MM.1S (cell line): ENCODE measurements around the gene ITSN1.

Source experiments
- DNase-seq: peaks from one replicate; pipeline ENCODE4 v3.0.0-alpha.2; 2015
- H2AFZ ChIP-seq: fragments of 300-600 bp; sonication (generic); 2 replicates; pipeline ENCODE4 v1.6.0; 2016; ENCODE audit warnings: antibody characterized with exemption, low read length
- H3F3A ChIP-seq: fragments of 300-600 bp; sonication (generic); 2 replicates; pipeline ENCODE4 v1.6.1; 2016; ENCODE audit warnings: mild to moderate bottlenecking, antibody characterized with exemption, low read length, moderate library complexity, mixed read lengths; ENCODE audit not compliant: insufficient read depth
- H3K27ac ChIP-seq: fragments of 300-600 bp; sonication (generic); 2 replicates; pipeline ENCODE4 v1.5.1; 2016; ENCODE audit warnings: mild to moderate bottlenecking, low read length
- H3K27me3 ChIP-seq: fragments of 300-600 bp; sonication (generic); replicated peaks from 2 replicates; pipeline ENCODE4 v1.6.0; 2016; ENCODE audit warnings: low read length; ENCODE audit not compliant: insufficient read depth
- H3K36me3 ChIP-seq: fragments of 300-600 bp; sonication (generic); replicated peaks from 2 replicates; pipeline ENCODE4 v1.6.1; 2016; ENCODE audit warnings: mild to moderate bottlenecking, low read length, mixed read lengths; ENCODE audit not compliant: insufficient read depth
- H3K4me1 ChIP-seq: fragments of 300-600 bp; sonication (generic); 2 replicates; pipeline ENCODE4 v1.6.1; 2016; ENCODE audit warnings: low read length, mixed read lengths
- H3K4me2 ChIP-seq: fragments of 300-600 bp; sonication (generic); 2 replicates; pipeline ENCODE4 v1.6.0; 2016; ENCODE audit warnings: low read depth, low read length
- H3K4me3 ChIP-seq: fragments of 300-600 bp; sonication (generic); 2 replicates; pipeline ENCODE4 v1.5.1; 2016; ENCODE audit warnings: low read length, mixed read lengths
- H3K79me2 ChIP-seq: fragments of 300-600 bp; sonication (generic); 2 replicates; pipeline ENCODE4 v1.6.1; 2016; ENCODE audit warnings: mixed run types, low read length, mixed read lengths
- H3K9ac ChIP-seq: fragments of 300-600 bp; sonication (generic); 2 replicates; pipeline ENCODE4 v1.6.1; 2016; ENCODE audit warnings: low read length, mixed read lengths
- H3K9me2 ChIP-seq: fragments of 300-600 bp; sonication (generic); replicated peaks from 2 replicates; pipeline ENCODE4 v1.6.1; 2016; ENCODE audit warnings: mild to moderate bottlenecking, low read length, mixed read lengths; ENCODE audit not compliant: insufficient read depth
- H3K9me3 ChIP-seq: fragments of 300-600 bp; sonication (generic); replicated peaks from 2 replicates; pipeline ENCODE4 v1.6.1; 2016; ENCODE audit warnings: mild to moderate bottlenecking, low read length, mixed read lengths; ENCODE audit not compliant: insufficient read depth
- H4K20me1 ChIP-seq: fragments of 300-600 bp; sonication (generic); 2 replicates; pipeline ENCODE4 v1.6.1; 2016; ENCODE audit warnings: mild to moderate bottlenecking, low read length, moderate library complexity, mixed read lengths; ENCODE audit not compliant: insufficient read depth
- CTCF ChIP-seq: fragments of 300-600 bp; sonication (generic); IDR thresholded peaks from 2 replicates; pipeline ENCODE4 v1.5.1; 2016; ENCODE audit warnings: antibody characterized with exemption, low read length, mixed read lengths
- EZH2 ChIP-seq: fragments of 300-600 bp; sonication (generic); optimal IDR thresholded peaks from 2 replicates; pipeline ENCODE3; 2017; ENCODE audit warnings: low read depth, mild to moderate bottlenecking, antibody characterized with exemption, low read length, mixed read lengths
- EZH2phosphoT487 ChIP-seq: fragments of 300-600 bp; sonication (generic); IDR thresholded peaks from 2 replicates; pipeline ENCODE4 v1.6.1; 2018; ENCODE audit warnings: antibody characterized with exemption, low read length

The ITSN1 gene

GRCh38 chr21:33904041-33904440 is 261.7 kb downstream of the ITSN1 start:
- H3K36me3 ChIP-seq, result peaks cover 29% of the 10 kb centered on the region

DNA sequence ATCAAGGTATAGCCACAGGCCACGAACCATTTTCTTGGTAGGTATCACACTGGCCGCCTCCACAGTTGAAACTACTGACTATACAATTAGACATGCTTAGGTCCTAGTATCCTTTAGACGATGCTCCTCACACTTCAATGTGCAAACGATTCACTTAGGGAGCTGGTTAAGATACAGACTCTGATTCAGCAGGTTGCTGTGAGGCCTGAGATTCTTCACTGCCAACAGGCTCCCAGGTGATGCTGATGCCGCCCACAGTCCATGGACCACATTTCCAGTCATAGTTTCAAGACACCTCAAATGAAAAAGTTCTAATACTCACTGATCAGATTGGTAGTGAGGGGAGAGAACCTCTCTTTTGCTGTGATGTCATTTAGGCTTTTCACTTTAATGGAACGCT is 266.5 kb downstream of the ITSN1 start:
- Histone ChIP-seq H4K20me1 (no peaks in the 10 kb centered on the region), H3K9me3 (no peaks in the 10 kb centered on the region), H3K79me2 (peaks cover 50% of the 10 kb centered on the region), H3K4me3 (no peak overlapping the region), H2AFZ (no peak overlapping the region), H3K27me3 (no peaks in the 10 kb centered on the region), H3K4me2 (no peak overlapping the region), H3F3A (0 out of 2 replicates have a peak, but pooled peaks cover 6% of the 10 kb centered on the region), H3K4me1 (no peaks in the 10 kb centered on the region), H3K27ac (no peak overlapping the region), H3K36me3 (peaks cover 43% of the 10 kb centered on the region), H3K9me2 (no peaks in the 10 kb centered on the region), H3K9ac (no peak overlapping the region)
- no peak for TF ChIP-seq CTCF
- no peak for TF ChIP-seq EZH2
- TF ChIP-seq EZH2phosphoT487, result no peak
- DNase-seq, result no peak

More at GRCh38 chr21:33904041-33904440, 261.7 kb downstream of the ITSN1 start:
- no peaks in the 10 kb centered on the region for H3K9me2 ChIP-seq
- peaks cover 8% of the 10 kb centered on the region; the same call in 1 of the 2 replicates for H3K79me2 ChIP-seq
- no peaks in the 10 kb centered on the region for H3K9me3 ChIP-seq
- H4K20me1 ChIP-seq, result no peaks in the 10 kb centered on the region
- no peak overlapping the region for H3K27ac ChIP-seq
- DNase-seq, result no peak
- H3K27me3 ChIP-seq, result no peaks in the 10 kb centered on the region
- peaks cover 14% of the 10 kb centered on the region for H3K4me1 ChIP-seq
- H3K4me2 ChIP-seq, result no peak overlapping the region
- no peak overlapping the region for H3K9ac ChIP-seq
- 0 out of 2 replicates have a peak, but pooled peaks cover 12% of the 10 kb centered on the region for H3F3A ChIP-seq
- no peak overlapping the region for H3K4me3 ChIP-seq
- TF ChIP-seq CTCF (no peak), EZH2phosphoT487 (no peak), EZH2 (no peak)
- H2AFZ ChIP-seq, result no peak overlapping the region

GRCh38 chr21:33909756-33910155 is 267.5 kb downstream of the ITSN1 start:
- no peak overlapping the region for H2AFZ ChIP-seq
- H3K4me2 ChIP-seq, result no peak overlapping the region
- H3K36me3 ChIP-seq, result peaks cover 43% of the 10 kb centered on the region
- no peaks in the 10 kb centered on the region for H3K27me3 ChIP-seq
- H3K9ac ChIP-seq, result no peak overlapping the region
- no peaks in the 10 kb centered on the region for H3K9me3 ChIP-seq
- H3F3A ChIP-seq, result no peaks in the 10 kb centered on the region
- TF ChIP-seq EZH2phosphoT487, result no peak
- no peak for TF ChIP-seq CTCF
- TF ChIP-seq EZH2, result no peak
- peaks cover 60% of the 10 kb centered on the region for H3K79me2 ChIP-seq
- no peaks in the 10 kb centered on the region for H4K20me1 ChIP-seq
- no peak overlapping the region for H3K27ac ChIP-seq
- DNase-seq, result no peak
- H3K4me1 ChIP-seq, result peaks cover 7% of the 10 kb centered on the region
- H3K4me3 ChIP-seq, result no peak overlapping the region
- no peaks in the 10 kb centered on the region for H3K9me2 ChIP-seq
